22Rv1 (cell line): Measurements from ENCODE around the gene IWS1.
"Not testable (repeated sequence)": the region's sequence is repeated elsewhere in the genome, so short reads cannot be mapped to it uniquely, and the experiment has no call there.

Source experiments
- H3K27ac ChIP-seq: fragments of 450-650 bp; 2 replicates; pipeline ENCODE4 v1.5.1; 2017
- ZFX ChIP-seq: fragments of 450-650 bp; IDR thresholded peaks from 2 replicates; pipeline ENCODE4 v1.6.1; 2017; ENCODE audit warnings: antibody characterized with exemption, borderline replicate concordance
- TF ChIP-seq, protein P1 (sequence below): fragments of 450-650 bp; IDR thresholded peaks from 2 replicates; pipeline ENCODE4 v1.5.1; 2017; ENCODE audit warnings: mild to moderate bottlenecking

The IWS1 gene

DNA sequence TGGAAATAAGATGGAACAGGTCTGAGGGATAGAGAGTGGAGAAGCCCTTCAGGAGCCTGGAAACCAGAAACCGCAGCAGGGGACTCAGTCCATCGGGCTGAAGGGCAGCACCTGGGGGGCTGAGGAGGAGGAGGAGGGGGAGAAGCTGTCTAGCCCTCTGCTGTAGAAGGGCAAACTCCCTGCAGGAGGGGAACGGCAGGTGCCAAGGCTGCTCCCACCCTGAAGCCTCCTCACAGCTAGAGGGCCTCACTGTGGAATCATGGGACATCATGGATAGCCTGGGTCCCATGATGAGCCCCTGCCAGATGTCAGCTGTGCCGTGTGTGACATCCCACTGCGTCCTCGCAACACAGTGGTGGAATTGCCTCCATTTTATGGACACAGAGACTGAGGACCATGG is 9.6 kb upstream of the IWS1 start:
- TF ChIP-seq ZFX: no peak
- TF ChIP-seq, protein P1, sequence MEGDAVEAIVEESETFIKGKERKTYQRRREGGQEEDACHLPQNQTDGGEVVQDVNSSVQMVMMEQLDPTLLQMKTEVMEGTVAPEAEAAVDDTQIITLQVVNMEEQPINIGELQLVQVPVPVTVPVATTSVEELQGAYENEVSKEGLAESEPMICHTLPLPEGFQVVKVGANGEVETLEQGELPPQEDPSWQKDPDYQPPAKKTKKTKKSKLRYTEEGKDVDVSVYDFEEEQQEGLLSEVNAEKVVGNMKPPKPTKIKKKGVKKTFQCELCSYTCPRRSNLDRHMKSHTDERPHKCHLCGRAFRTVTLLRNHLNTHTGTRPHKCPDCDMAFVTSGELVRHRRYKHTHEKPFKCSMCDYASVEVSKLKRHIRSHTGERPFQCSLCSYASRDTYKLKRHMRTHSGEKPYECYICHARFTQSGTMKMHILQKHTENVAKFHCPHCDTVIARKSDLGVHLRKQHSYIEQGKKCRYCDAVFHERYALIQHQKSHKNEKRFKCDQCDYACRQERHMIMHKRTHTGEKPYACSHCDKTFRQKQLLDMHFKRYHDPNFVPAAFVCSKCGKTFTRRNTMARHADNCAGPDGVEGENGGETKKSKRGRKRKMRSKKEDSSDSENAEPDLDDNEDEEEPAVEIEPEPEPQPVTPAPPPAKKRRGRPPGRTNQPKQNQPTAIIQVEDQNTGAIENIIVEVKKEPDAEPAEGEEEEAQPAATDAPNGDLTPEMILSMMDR: no peak
- no peak overlapping the region for H3K27ac ChIP-seq

DNA sequence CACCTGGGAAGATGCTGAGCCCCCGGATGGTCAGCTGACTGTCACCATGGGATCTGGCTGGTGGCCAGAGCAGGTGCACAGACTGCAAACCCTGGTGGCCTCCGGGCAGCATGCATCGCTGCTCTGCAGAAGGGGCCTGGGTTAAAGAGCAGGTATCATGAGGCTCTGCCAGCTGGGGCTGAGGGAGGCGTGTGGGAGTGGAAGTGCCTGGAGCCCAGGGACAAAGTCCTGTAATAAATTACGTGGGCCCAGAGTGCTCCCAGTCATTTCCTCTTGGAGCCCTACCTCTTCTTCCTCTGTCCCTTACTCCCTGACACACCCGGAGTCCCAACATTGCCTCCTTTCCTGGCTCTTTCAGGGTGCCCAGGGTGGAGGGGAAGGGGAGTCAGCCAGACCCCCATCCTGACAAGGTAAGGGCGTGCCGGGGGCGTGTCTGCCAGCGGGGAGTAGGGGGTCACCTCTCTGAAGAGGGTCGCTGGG is 9.2 kb upstream of the IWS1 start, which contains the start of gene MYO7B:
Gene MYO7B (plus strand): TSS at position 262 of the 480 bp plus-strand sequence. CDS start 24,040 bp downstream, outside the sequence.
- H3K27ac ChIP-seq: no peak within 1 kb of the TSS
- TF ChIP-seq, protein P1: no peak
- no peak for TF ChIP-seq ZFX

GRCh38 chr2:127532296-127532695 is 6.0 kb upstream of the IWS1 start:
- TF ChIP-seq, protein P1: no peak
- TF ChIP-seq ZFX: no peak

DNA sequence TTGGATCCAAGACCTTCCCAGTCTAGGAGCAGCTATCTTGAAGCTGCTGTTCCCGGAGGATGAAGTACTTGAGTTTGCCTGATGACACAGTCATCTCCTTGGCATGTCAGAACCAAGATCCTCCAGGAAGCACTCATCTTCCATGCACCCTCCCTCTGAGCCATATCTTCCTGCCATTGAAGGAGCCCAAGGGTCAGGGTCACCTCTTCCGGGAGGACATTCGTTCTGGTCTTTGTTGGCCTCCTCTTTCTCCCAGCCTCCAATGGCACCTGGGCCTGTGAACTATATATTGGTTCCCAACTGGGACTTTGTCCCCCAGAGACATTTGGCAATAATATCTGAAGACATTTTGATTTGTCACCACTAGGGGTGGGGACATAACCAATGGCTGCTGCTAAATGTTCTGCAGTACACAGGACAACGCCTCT is 4.9 kb upstream of the IWS1 start:
- H3K27ac ChIP-seq: no peak overlapping the region
- TF ChIP-seq, protein P1: no peak
- no peak for TF ChIP-seq ZFX

More at GRCh38 chr2:127532296-127532695, 6.0 kb upstream of the IWS1 start:
- H3K27ac ChIP-seq: no peak overlapping the region

DNA sequence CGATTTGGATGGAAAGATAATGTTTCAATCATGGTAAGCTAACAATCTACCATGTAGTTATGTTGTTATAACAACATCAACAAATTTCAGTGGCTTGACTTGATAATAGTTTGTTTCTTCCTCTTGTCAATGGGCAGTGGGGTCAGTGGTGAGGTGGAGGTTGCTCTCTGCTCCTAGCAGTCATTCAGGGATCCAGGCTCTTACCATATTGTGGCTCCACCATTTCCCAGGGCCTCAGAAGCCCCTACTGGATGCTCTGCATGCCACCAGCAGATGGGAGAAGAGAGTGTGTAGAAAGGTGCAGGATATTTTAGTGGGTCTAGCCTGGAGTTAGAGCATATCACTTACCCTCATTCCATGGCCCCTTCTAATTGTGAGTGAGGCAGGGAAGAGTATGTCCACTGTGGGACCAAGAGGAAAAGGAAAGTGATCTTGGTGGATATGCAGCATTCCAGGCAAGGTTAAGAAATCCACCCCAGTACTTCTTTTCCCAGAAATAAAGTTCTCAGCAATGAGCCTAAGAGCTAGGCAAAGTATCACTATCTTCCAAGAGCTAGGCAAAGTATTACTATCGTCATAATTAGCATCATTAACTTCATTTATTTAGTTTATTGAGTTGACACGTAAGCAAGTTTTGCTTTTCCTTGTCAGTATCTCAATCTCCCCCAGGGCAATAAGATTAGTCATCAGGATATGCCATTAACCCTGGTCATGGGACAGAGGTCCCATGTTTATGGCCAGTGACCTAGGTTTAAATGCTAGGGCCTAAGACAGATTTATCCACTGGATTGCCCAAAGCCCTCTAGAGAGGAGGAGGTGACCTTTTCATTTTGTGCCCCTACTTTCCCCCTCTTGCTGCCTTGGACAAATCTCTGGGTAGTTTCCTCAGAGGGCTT is 4.2 kb upstream of the IWS1 start:
- H3K27ac ChIP-seq: no peak overlapping the region
- TF ChIP-seq, protein P1: no peak
- no peak for TF ChIP-seq ZFX

DNA sequence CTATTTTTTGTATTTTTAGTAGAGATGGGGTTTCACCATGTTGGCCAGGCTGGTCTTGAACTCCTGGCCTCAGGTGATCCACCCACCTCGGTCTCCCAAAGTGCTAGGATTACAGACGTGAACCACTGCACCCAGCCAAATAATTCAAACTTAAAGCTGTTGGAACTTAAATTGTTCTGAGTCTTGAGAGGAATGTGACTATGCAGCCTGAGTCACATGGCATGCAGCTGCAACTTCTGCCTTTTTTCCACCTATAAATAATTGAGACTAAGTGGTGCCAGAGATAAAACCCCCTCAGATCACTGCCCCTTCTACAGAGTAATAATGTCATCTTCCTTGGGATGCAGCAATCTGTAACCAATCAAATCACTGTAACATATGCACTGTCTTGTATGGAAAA is 3.1 kb upstream of the IWS1 start:
- H3K27ac ChIP-seq: not testable (repeated sequence)

DNA sequence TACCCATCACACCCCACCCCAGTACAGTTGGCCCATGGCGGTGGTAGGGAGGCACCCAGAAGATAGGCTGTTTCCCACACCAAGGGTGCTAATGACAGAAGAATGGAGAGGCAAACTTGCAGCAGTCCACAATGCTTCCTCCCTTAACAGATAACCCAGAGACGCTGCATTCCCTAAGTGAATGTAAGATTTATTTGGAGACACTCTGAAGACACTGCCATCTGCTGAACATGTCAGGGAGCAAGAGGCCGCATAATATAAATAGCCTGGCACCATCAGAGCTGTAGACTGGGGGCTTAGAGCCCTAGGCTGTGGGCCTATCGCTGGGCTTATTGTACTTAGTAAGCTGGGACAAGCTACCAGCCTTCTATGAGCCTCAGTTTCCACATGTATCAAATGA is 2.2 kb upstream of the IWS1 start:
- TF ChIP-seq, protein P1: no peak
- TF ChIP-seq ZFX: no peak
- H3K27ac ChIP-seq: no peak overlapping the region
